Measurements from ENCODE around the gene DYSF. TPM values are rescaled to one million over a fixed set of nuclear protein-coding genes. Genes with fewer than 3 reads are reported as not detected.

The DYSF gene
- total RNA-seq, 1 donor from 2014 or later: 11.1 TPM

GRCh38 chr2:71719520-71720282 lies 266.3 kb downstream of the DYSF start:
- H3K36me3 Mint-ChIP-seq (ENCODE audit: unreplicated experiment): no peaks in the 10 kb centered on the region
- DNase-seq: no peak
- H3K4me3 Mint-ChIP-seq (ENCODE audit: unreplicated experiment): no peak overlapping the region
- no peaks in the 10 kb centered on the region for H3K9me3 Mint-ChIP-seq (ENCODE audit: unreplicated experiment)
- no peak overlapping the region for H3K27ac Mint-ChIP-seq (ENCODE audit: unreplicated experiment)
- TF ChIP-seq CTCF (IDR thresholded peaks at IDR 0.05; ENCODE audit: partially characterized antibody, unreplicated experiment): no peak
- no peaks in the 10 kb centered on the region for H3K4me1 Mint-ChIP-seq (ENCODE audit: low read depth, unreplicated experiment)
- no peaks in the 10 kb centered on the region for H3K27me3 Mint-ChIP-seq (ENCODE audit: unreplicated experiment)

- Mint-ChIP-seq H3K4me3 (ENCODE audit: unreplicated experiment) (no peak overlapping the region), H3K27me3 (ENCODE audit: unreplicated experiment) (no peaks in the 10 kb centered on the region), H3K27ac (ENCODE audit: unreplicated experiment) (no peak overlapping the region), H3K36me3 (ENCODE audit: unreplicated experiment) (no peaks in the 10 kb centered on the region), H3K4me1 (ENCODE audit: low read depth, unreplicated experiment) (no peaks in the 10 kb centered on the region), H3K9me3 (ENCODE audit: unreplicated experiment) (no peaks in the 10 kb centered on the region)
- no peak for TF ChIP-seq CTCF (IDR thresholded peaks at IDR 0.05; ENCODE audit: partially characterized antibody, unreplicated experiment)
- no peak for DNase-seq
These were observed 266.9 kb downstream of the DYSF start for GRCh38 chr2:71720283-71720560.

- H3K4me3 Mint-ChIP-seq (ENCODE audit: unreplicated experiment): no peak overlapping the region
- DNase-seq: no peak
- H3K27me3 Mint-ChIP-seq (ENCODE audit: unreplicated experiment): no peaks in the 10 kb centered on the region
- H3K9me3 Mint-ChIP-seq (ENCODE audit: unreplicated experiment): no peaks in the 10 kb centered on the region
- TF ChIP-seq CTCF (IDR thresholded peaks at IDR 0.05; ENCODE audit: partially characterized antibody, unreplicated experiment): no peak
- no peaks in the 10 kb centered on the region for H3K36me3 Mint-ChIP-seq (ENCODE audit: unreplicated experiment)
- no peak overlapping the region for H3K27ac Mint-ChIP-seq (ENCODE audit: unreplicated experiment)
- no peaks in the 10 kb centered on the region for H3K4me1 Mint-ChIP-seq (ENCODE audit: low read depth, unreplicated experiment)
These were observed 267.4 kb downstream of the DYSF start for GRCh38 chr2:71720596-71721361.

DNA sequence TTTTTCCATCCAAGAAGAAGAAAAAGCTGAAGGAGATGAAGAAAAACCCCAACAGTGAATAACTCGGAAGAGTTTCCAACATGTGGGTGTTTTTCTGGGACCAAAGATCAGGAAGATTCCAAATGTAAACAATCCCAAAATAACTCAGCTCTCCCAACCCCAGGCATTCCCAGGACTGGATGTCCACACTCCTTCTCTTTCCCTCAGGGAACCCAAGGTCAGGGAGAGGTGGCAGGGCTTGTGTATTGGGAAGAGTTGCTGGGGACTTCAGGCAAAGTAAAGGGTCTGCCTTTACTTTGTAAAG lies 268.0 kb downstream of the DYSF start:
- no peaks in the 10 kb centered on the region for H3K4me1 Mint-ChIP-seq (ENCODE audit: low read depth, unreplicated experiment)
- H3K4me3 Mint-ChIP-seq (ENCODE audit: unreplicated experiment): no peak overlapping the region
- TF ChIP-seq CTCF (IDR thresholded peaks at IDR 0.05; ENCODE audit: partially characterized antibody, unreplicated experiment): no peak
- H3K27me3 Mint-ChIP-seq (ENCODE audit: unreplicated experiment): no peaks in the 10 kb centered on the region
- no peaks in the 10 kb centered on the region for H3K36me3 Mint-ChIP-seq (ENCODE audit: unreplicated experiment)
- H3K27ac Mint-ChIP-seq (ENCODE audit: unreplicated experiment): no peak overlapping the region
- no peaks in the 10 kb centered on the region for H3K9me3 Mint-ChIP-seq (ENCODE audit: unreplicated experiment)
- DNase-seq: no peak

DNA sequence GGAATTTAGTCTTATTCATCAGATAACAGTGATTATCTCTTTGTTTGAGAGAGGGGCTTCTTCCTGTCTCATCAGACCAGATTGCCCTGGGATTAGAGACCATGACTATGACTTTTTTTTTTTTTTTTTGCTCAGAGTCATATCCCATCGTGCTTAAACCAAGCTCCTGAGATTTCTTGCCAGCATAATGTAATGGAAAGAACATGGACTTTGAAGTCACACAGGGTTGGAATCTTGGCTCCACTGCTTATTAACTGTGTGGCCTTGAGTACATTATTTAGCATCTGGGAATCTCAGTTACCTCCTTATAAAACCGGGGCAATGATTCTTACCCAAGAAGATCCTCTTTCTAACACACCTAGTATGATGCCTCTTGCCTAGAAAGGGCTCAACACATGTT lies 268.3 kb downstream of the DYSF start:
- Mint-ChIP-seq H3K9me3 (ENCODE audit: unreplicated experiment) (no peaks in the 10 kb centered on the region), H3K27me3 (ENCODE audit: unreplicated experiment) (no peaks in the 10 kb centered on the region), H3K4me1 (ENCODE audit: low read depth, unreplicated experiment) (no peaks in the 10 kb centered on the region), H3K27ac (ENCODE audit: unreplicated experiment) (no peak overlapping the region), H3K36me3 (ENCODE audit: unreplicated experiment) (no peaks in the 10 kb centered on the region), H3K4me3 (ENCODE audit: unreplicated experiment) (no peak overlapping the region)
- TF ChIP-seq CTCF (IDR thresholded peaks at IDR 0.05; ENCODE audit: partially characterized antibody, unreplicated experiment): no peak
- no peak for DNase-seq
